IPS DF 6.9 (cell line): ENCODE data around the gene RASA3.

Source experiments
- DNase-seq: peaks from one replicate; pipeline ENCODE4 v3.0.0-alpha.2; 2013; ENCODE audit warnings: low read depth, low spot score
- H3K27ac ChIP-seq: one replicate; pipeline ENCODE4 v1.5.1; 2013; ENCODE audit warnings: low read length, control low read depth
- H3K27me3 ChIP-seq: 2 replicates; pipeline ENCODE4 v1.6.1; 2013; ENCODE audit warnings: mild to moderate bottlenecking, low read length; ENCODE audit not compliant: control insufficient read depth, insufficient read depth
- H3K36me3 ChIP-seq: 2 replicates; pipeline ENCODE4 v1.6.1; 2013; ENCODE audit warnings: low read length; ENCODE audit not compliant: control insufficient read depth, insufficient read depth
- H3K4me1 ChIP-seq: 2 replicates; pipeline ENCODE4 v1.6.1; 2013; ENCODE audit warnings: low read length; ENCODE audit not compliant: control insufficient read depth, insufficient read depth
- H3K4me3 ChIP-seq: 2 replicates; pipeline ENCODE4 v1.5.1; 2013; ENCODE audit warnings: mild to moderate bottlenecking, low read length
- H3K9me3 ChIP-seq: 2 replicates; pipeline ENCODE4 v1.6.1; 2013; ENCODE audit warnings: low read length, inconsistent platforms; ENCODE audit not compliant: control insufficient read depth, insufficient read depth
- WGBS: extraction: QIAGEN DNeasy Blood & Tissue Kit; methylation state at CpG from one replicate; pipeline ENCODE4 v1.1.7; 2013; ENCODE audit warnings: mixed read lengths, missing lambda C conversion rate; ENCODE audit not compliant: insufficient read length, insufficient coverage; 5-methylcytosine and 5-hydroxymethylcytosine counted together

Gene RASA3

GRCh38 chr13:114048443-114048842, 84.0 kb downstream of the RASA3 start:
- DNase-seq = no peak
- WGBS = no CpG with 5 or more reads among the region's 33 CpGs
- Histone ChIP-seq H3K4me3 (no peak overlapping the region), H3K4me1 (peaks cover 2% of the 10 kb centered on the region; the same call in 1 of the 2 replicates), H3K36me3 (no peaks in the 10 kb centered on the region), H3K9me3 (no peaks in the 10 kb centered on the region), H3K27ac (no peak overlapping the region), H3K27me3 (no peaks in the 10 kb centered on the region)

DNA sequence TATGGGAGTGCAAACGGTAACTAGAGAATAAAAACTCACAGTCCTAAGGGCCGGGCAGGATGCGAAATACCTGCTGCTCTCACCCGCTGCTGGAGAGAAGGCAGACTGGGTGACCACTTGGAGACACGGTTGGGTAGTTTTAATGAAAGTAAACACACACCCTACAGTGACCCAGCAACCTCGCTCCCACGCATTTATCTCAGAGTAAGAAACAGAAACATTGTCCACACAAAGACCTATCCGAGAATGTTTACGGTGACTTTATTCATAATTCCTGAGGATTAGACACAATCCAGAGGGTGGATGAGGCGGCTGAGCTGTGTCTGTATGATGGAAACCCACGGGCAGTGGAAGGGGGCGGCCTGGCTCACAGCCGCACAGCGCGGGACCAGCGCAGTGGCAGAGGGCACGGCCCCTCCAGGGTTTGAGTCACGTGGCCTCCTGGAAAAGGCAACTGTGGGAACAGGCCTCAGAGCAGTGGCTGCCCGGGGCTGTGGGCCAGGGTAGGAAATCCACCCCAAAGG, 85.0 kb downstream of the RASA3 start:
- Histone ChIP-seq H3K9me3 (no peaks in the 10 kb centered on the region), H3K4me1 (peaks cover 2% of the 10 kb centered on the region; the same call in 1 of the 2 replicates), H3K27ac (no peak overlapping the region), H3K27me3 (no peaks in the 10 kb centered on the region), H3K36me3 (no peaks in the 10 kb centered on the region), H3K4me3 (no peak overlapping the region)
- no CpG with 5 or more reads among the region's 19 CpGs for WGBS
- DNase-seq = no peak

DNA sequence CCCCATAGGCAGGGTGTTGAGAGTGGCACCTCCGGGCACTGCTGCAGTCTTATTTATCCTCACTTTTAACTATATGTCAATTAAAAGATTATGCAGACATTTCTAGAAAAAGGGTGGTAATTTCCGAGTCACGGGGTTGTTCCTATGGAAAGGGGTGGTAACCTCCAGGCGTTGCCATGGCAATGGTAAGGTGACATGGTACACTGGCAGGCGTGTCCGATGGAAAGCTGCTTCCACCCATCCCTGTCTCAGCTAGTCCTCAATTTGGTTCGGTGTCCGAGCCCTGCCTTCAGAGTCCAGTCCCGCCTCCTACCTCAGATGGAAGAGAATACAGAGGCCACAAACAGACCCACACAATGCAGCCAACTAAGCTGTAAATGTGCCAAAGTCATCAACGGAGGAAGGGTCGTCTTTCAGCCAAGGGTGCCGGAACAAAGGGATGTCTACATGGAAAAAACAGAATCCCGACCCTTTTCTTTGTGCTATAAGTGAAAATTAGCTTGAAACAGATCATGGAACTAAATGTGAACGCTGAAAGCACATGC, 85.9 kb downstream of the RASA3 start:
- Histone ChIP-seq H3K9me3 (no peaks in the 10 kb centered on the region), H3K27ac (no peak overlapping the region), H3K4me3 (no peak overlapping the region), H3K36me3 (no peaks in the 10 kb centered on the region), H3K27me3 (no peaks in the 10 kb centered on the region), H3K4me1 (peaks cover 2% of the 10 kb centered on the region; the same call in 1 of the 2 replicates)
- no CpG with 5 or more reads among the region's 14 CpGs for WGBS
- no peak for DNase-seq

GRCh38 chr13:114045113-114045735, 87.2 kb downstream of the RASA3 start:
- no peaks in the 10 kb centered on the region for H3K27me3 ChIP-seq
- H3K9me3 ChIP-seq = no peaks in the 10 kb centered on the region
- peaks cover 2% of the 10 kb centered on the region; the same call in 1 of the 2 replicates for H3K4me1 ChIP-seq
- WGBS = no CpG with 5 or more reads among the region's 21 CpGs
- no peak overlapping the region for H3K27ac ChIP-seq
- DNase-seq = no peak
- no peak overlapping the region for H3K4me3 ChIP-seq
- no peaks in the 10 kb centered on the region for H3K36me3 ChIP-seq

GRCh38 chr13:114044486-114044885, 87.9 kb downstream of the RASA3 start:
- H3K27me3 ChIP-seq = no peaks in the 10 kb centered on the region
- H3K36me3 ChIP-seq = no peaks in the 10 kb centered on the region
- no peaks in the 10 kb centered on the region for H3K9me3 ChIP-seq
- no peak for DNase-seq
- H3K4me1 ChIP-seq = peaks cover 2% of the 10 kb centered on the region; the same call in 1 of the 2 replicates
- no CpG with 5 or more reads among the region's 17 CpGs for WGBS
- no peak overlapping the region for H3K27ac ChIP-seq
- H3K4me3 ChIP-seq = no peak overlapping the region

DNA sequence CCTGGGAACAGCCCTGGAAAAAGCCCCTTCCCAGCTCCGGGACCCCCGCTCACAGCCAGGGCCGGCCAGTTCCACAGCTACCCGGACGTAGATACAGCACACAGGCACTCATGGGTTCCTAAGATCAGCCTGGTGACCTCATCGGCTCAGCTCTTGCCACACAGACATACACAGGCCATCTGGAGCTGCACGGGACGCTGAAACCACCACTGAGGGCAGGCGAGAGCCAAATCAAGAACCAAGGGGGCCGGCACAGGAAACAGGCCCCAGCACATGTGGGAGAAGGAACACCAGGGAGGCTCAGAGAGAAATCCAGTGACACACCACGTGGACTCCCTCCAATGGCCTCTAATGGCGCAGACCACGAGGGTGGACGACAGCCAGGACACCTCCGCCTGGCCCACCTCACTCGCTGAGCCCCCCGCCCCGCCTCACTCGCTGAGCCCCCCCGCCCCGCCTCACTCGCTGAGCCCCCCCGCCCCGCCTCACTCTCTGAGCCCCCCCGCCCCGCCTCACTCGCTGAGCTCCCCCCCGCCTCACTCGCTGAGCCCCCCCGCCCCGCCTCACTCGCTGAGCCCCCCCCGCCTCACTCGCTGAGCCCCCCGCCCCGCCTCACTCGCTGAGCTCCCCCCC, 88.9 kb downstream of the RASA3 start:
- H3K4me3 ChIP-seq = no peak overlapping the region
- no peaks in the 10 kb centered on the region; the same call in 1 of the 2 replicates for H3K4me1 ChIP-seq
- H3K36me3 ChIP-seq = no peaks in the 10 kb centered on the region
- no peaks in the 10 kb centered on the region for H3K9me3 ChIP-seq
- no CpG with 5 or more reads among the region's 37 CpGs for WGBS
- DNase-seq = no peak
- H3K27ac ChIP-seq = no peak overlapping the region
- H3K27me3 ChIP-seq = no peaks in the 10 kb centered on the region

- Histone ChIP-seq H3K4me3 (no peak overlapping the region), H3K27me3 (no peaks in the 10 kb centered on the region), H3K36me3 (no peaks in the 10 kb centered on the region), H3K27ac (no peak overlapping the region), H3K9me3 (no peaks in the 10 kb centered on the region), H3K4me1 (no peaks in the 10 kb centered on the region)
- no peak for DNase-seq
- WGBS = no CpG with 5 or more reads among the region's 38 CpGs
These were observed 90.2 kb downstream of the RASA3 start for GRCh38 chr13:114042066-114042815.

GRCh38 chr13:114041493-114041892, 90.9 kb downstream of the RASA3 start:
- H3K36me3 ChIP-seq = no peaks in the 10 kb centered on the region
- H3K27me3 ChIP-seq = no peaks in the 10 kb centered on the region
- DNase-seq = no peak
- H3K27ac ChIP-seq = no peak overlapping the region
- WGBS = no CpG with 5 or more reads among the region's 17 CpGs
- H3K4me3 ChIP-seq = no peak overlapping the region
- H3K9me3 ChIP-seq = no peaks in the 10 kb centered on the region
- no peaks in the 10 kb centered on the region for H3K4me1 ChIP-seq

DNA sequence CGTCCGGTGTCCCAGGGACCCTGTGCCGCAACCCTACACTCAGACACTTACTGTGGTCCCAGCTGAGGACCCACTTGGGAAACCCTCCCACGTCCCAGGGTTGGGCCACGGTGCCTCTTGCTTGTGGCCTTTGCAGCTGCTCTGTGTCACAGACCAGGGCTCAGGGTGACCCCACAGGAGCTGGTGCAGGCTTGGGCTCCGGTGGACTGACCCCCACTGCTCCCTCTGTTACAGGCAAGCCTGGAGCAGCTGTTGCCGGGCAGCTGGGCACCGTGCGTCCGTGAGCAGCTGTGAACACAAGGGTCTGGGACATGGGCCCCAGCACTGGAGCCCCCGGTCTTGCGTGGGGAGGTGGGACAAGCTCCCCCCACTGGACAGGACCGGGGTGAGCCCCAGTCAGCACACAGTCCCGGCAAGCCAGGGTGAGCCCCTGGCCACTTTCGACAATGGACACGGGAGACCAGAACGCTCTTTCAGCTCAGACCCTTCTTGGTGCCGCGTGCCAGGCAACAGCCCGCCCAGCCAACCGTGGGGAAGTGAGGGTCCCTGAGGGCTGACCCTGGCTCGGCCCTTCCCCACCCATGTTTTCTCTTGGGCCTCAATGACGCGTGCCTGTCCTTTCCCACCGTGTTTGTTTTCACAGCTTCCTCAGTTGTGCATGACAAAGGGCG, 92.8 kb downstream of the RASA3 start:
- no peaks in the 10 kb centered on the region for H3K27me3 ChIP-seq
- no peak for DNase-seq
- no peaks in the 10 kb centered on the region for H3K9me3 ChIP-seq
- WGBS = no CpG with 5 or more reads among the region's 26 CpGs
- H3K4me3 ChIP-seq = no peak overlapping the region
- H3K36me3 ChIP-seq = no peaks in the 10 kb centered on the region
- no peak overlapping the region for H3K27ac ChIP-seq
- H3K4me1 ChIP-seq = peaks cover 3% of the 10 kb centered on the region

GRCh38 chr13:114038900-114039299, 93.5 kb downstream of the RASA3 start:
- H3K36me3 ChIP-seq = no peaks in the 10 kb centered on the region
- H3K4me3 ChIP-seq = no peak overlapping the region
- DNase-seq = no peak
- no peak overlapping the region for H3K27ac ChIP-seq
- H3K9me3 ChIP-seq = no peaks in the 10 kb centered on the region
- no peaks in the 10 kb centered on the region for H3K27me3 ChIP-seq
- H3K4me1 ChIP-seq = peaks cover 3% of the 10 kb centered on the region
- WGBS = no CpG with 5 or more reads among the region's 14 CpGs
